Peyer's patch (tissue), 4 donors: ENCODE data around the gene ACTN4. TPM values are rescaled to one million over a fixed set of nuclear protein-coding genes. Genes with fewer than 3 reads are reported as not detected.

ENCODE experiments used
- DNase-seq, 3 donors: peaks; one replicate each; pipeline ENCODE4 v3.0.0-alpha.2; 2017 to 2019
- H3K27ac ChIP-seq, 4 donors: fragments of 200-600 bp; sonication (generic); one replicate each; pipeline ENCODE4 v1.5.1; 2016 to 2019
- H3K27me3 ChIP-seq, 2 donors: fragments of 200-600 bp; sonication (generic); one replicate each; pipeline ENCODE4 v1.5.1; 2019
- H3K36me3 ChIP-seq, 3 donors: fragments of 200-600 bp; sonication (generic); one replicate each; pipeline ENCODE4 v1.5.1; 2016 to 2019
- H3K4me1 ChIP-seq, 4 donors: fragments of 200-600 bp; sonication (generic); one replicate each; pipeline ENCODE4 v1.5.1; 2016 to 2019
- H3K4me3 ChIP-seq, 4 donors: fragments of 200-600 bp; sonication (generic); 1 replicate in 3 of 4; 2 replicates in 1 of 4; pipeline ENCODE4 v1.5.1; 2016 to 2019; ENCODE audit warnings: mild to moderate bottlenecking in 1 of 4
- H3K9me3 ChIP-seq, 4 donors: fragments of 200-600 bp; sonication (generic); one replicate each; pipeline ENCODE4 v1.5.1; 2016 to 2019; ENCODE audit warnings: mild to moderate bottlenecking in 1 of 4
- POLR2A ChIP-seq, 2 donors: fragments of 450-650 bp; IDR thresholded peaks; one replicate each; pipeline ENCODE4 v1.5.1; 2017; ENCODE audit warnings: antibody characterized with exemption in 2 of 2, mild to moderate bottlenecking in 2 of 2, moderate library complexity in 2 of 2
- total RNA-seq, 4 donors: library from RNA; depleted of rRNA; stranded (reverse); fragments of >200 nt; gene quantifications; one replicate each; pipeline ENCODE4 v1.1.0, GENCODE V29; 2016
- TF ChIP-seq, protein P1 (sequence below), 6 experiments: fragments of 450-650 bp in 4 of 6; fragments of 200-600 bp in 2 of 6; sonication (generic) in 1 of 6; IDR thresholded peaks; one replicate each; pipeline ENCODE4 v1.5.1; 2017 to 2019; ENCODE audit warnings: antibody characterized with exemption in 6 of 6, mild to moderate bottlenecking in 3 of 6, moderate library complexity in 1 of 6

The ACTN4 gene
- total RNA-seq, 4 donors from 2014 or later = 360 to 1,049 (median 814) TPM

DNA sequence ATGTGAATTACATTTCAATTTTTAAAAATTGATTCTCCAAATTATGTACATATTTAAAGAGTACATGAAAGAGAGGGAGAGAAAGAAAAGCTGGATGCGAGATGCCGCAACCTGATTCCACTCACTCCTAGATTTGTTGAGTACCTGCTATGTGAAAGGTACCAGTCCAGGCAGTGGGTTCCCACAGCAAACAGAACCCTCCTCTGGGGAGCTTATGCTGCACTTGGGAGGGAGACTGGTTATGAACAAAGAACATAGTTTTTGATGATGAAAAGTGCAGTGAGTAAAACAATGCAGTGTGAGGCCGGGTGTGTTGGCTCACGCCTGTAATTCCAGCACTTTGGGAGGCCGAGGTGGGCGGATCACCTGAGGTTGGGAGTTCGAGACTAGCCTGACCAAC is 43.4 kb downstream of the ACTN4 start:
- H3K9me3 ChIP-seq = no peaks in the 10 kb centered on the region
- H3K4me3 ChIP-seq = no peak overlapping the region
- DNase-seq = no peak
- peaks cover 19 to 68% (median 37%) of the 10 kb centered on the region in 4 donors for H3K4me1 ChIP-seq
- TF ChIP-seq, protein P1, sequence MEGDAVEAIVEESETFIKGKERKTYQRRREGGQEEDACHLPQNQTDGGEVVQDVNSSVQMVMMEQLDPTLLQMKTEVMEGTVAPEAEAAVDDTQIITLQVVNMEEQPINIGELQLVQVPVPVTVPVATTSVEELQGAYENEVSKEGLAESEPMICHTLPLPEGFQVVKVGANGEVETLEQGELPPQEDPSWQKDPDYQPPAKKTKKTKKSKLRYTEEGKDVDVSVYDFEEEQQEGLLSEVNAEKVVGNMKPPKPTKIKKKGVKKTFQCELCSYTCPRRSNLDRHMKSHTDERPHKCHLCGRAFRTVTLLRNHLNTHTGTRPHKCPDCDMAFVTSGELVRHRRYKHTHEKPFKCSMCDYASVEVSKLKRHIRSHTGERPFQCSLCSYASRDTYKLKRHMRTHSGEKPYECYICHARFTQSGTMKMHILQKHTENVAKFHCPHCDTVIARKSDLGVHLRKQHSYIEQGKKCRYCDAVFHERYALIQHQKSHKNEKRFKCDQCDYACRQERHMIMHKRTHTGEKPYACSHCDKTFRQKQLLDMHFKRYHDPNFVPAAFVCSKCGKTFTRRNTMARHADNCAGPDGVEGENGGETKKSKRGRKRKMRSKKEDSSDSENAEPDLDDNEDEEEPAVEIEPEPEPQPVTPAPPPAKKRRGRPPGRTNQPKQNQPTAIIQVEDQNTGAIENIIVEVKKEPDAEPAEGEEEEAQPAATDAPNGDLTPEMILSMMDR (IDR thresholded peaks at IDR 0.05) = no peak
- TF ChIP-seq POLR2A (IDR thresholded peaks at IDR 0.05) = no peak
- H3K27ac ChIP-seq = peak overlapping the region in 3 of 4 donors; percentile 14 to 96 (median 89)
- H3K36me3 ChIP-seq = peaks cover 0 to 23% (median 0%) of the 10 kb centered on the region in 3 donors
- no peaks in the 10 kb centered on the region for H3K27me3 ChIP-seq

DNA sequence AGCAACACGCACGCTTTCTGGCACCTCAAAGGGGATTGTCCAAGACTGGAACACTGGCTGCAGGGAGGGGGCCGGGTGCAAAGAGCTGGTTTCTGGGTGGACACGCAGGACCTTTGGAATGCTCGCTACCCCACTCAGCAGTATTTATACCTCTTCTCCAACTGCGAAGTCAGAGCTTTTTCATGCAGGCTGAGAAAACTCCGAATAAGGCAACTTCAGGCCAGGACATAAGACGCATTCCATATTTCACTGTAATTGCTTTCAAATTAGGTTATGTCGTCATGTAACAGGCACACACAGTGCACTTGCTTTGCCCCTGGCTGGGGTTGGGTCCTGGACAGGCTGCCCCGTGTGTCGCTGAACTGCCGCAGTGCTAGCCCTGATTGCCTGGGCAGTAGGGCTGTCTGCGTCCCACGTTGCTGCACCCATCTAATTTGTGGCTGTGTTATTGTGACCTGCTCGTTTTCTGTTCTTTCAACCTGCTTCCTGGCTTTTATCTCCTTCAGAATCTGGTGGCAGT is 44.5 kb downstream of the ACTN4 start:
- Histone ChIP-seq H3K36me3 (peaks cover 0 to 31% (median 0%) of the 10 kb centered on the region in 3 donors), H3K27me3 (no peaks in the 10 kb centered on the region), H3K9me3 (no peaks in the 10 kb centered on the region), H3K4me1 (peaks cover 13 to 68% (median 31%) of the 10 kb centered on the region in 4 donors), H3K4me3 (no peak overlapping the region), H3K27ac (peak overlapping the region; percentile 54 to 96 (median 79))
- DNase-seq = no peak
- TF ChIP-seq POLR2A (IDR thresholded peaks at IDR 0.05) = no peak
- TF ChIP-seq, protein P1 (IDR thresholded peaks at IDR 0.05) = no peak

DNA sequence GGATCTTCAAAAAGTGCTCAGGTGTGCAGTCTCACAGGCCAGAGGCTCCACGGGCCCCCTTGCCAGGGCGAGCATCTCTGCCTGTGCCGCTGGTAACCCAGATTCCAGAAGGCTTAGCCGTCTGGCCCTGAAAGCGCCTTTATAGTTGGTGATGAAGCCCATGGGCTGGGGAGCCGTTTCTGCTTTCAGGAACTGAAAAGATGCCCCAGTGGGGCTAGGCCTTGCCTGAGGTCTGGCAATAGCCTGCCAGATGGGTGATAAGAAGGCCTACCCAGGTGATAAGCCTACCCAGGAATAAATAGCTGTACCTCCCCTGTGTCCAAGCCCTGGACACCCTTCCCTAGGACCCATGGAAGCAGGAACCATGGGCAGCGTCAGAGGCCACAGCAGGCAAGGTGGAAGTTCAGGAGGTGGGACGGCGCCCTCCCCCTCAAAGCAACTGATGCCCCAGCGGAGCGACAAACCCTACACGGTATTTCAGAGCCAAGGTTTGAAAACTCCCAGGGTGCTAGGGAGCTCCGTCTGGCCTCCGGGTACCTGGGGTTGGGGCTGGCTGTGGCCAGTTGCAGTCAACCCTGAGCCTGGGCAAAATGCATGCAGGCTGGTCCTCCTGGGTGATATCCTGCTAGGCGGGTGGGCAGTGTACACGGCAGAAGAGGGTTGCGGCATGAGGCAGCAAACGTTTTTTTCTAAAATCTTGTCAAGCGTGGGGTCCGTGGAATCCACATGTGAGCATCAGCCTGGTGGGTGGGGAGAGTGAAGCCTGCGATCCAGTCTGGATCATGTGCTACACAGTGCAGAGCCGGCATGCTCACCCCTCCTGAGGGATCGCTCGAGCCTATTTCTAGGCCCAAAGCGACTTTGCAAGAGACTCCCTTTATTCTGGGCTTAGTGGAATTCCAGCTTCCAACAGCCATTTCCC is 45.3 kb downstream of the ACTN4 start:
- TF ChIP-seq POLR2A (IDR thresholded peaks at IDR 0.05) = no peak
- TF ChIP-seq, protein P1 (IDR thresholded peaks at IDR 0.05) = no peak
- Histone ChIP-seq H3K4me1 (peaks cover 17 to 72% (median 31%) of the 10 kb centered on the region in 4 donors), H3K27me3 (no peaks in the 10 kb centered on the region), H3K4me3 (no peak overlapping the region), H3K27ac (peak overlapping the region; percentile 54 to 96 (median 79)), H3K9me3 (no peaks in the 10 kb centered on the region), H3K36me3 (peaks cover 0 to 33% (median 0%) of the 10 kb centered on the region in 3 donors)
- DNase-seq = no peak

DNA sequence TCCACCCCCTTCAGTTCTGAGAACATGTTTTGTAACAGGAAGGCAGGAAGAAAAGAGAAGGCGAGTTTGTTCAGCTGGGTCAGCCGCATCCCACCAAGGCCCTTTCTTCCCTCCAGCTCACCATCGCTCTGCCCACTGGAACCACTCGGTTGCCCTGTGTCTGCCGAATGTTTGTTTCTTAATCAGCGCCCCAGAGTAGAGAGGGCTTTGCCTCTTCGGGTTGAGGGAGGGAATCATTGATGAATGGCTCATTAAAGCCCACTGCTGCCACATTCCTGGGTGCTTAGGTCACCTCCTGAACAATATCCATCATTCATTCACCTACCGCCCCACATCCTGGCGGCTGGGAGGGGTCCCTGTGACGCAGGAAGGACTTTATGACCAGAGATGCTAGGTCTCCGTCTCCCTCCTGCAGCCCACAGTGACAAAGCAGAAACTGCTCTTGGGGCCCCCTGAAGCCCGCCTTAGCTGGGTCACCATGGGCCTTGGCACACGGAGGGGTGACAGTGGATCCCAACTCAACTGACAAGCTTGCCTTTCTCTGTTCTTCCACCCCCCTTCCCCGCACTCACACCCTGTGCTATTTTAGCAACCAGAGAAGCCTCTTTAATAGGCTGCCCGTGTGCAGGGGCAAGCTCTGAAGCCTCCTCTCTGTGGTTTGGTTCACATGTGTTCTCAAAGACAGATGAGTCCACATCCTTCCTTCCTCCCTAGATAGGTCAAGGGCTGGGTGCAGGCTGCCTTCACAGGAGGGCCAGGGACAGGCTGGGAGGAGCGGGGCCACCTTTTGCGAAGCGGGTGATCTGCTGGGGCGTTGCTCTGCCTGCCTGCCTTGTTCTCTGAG is 46.2 kb downstream of the ACTN4 start:
- H3K27ac ChIP-seq = peak overlapping the region; percentile 54 to 96 (median 79)
- peak in 2 of 3 donors; percentile 53 to 75 for DNase-seq
- no peaks in the 10 kb centered on the region for H3K9me3 ChIP-seq
- H3K36me3 ChIP-seq = peaks cover 0 to 33% (median 0%) of the 10 kb centered on the region in 3 donors
- TF ChIP-seq, protein P1 (IDR thresholded peaks at IDR 0.05) = no peak
- TF ChIP-seq POLR2A (IDR thresholded peaks at IDR 0.05) = no peak
- H3K4me1 ChIP-seq = peaks cover 17 to 74% (median 33%) of the 10 kb centered on the region in 4 donors
- H3K4me3 ChIP-seq = peak overlapping the region in 1 of 4 donors; percentile 6
- H3K27me3 ChIP-seq = no peaks in the 10 kb centered on the region

DNA sequence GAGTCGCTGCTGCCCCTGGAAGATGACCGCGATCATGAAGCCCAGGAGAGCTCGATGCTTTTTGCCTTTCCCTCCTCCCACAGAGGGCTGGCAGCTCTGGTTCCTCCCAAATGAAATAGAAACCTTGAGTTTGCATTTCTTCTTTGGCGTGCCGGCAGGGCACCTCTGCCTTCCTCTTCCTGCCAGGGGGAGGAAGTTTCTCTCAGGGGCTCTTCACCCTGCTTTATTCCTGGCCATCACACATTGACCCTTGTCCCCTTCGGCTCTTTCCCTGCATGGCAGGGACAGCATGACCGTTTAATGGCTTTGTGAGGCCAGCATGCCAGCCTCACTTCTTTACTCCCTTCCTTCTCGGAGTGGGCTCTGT is 47.9 kb downstream of the ACTN4 start:
- peak in 1 of 3 donors; percentile 56 for DNase-seq
- Histone ChIP-seq H3K27ac (peak overlapping the region; percentile 54 to 96 (median 74)), H3K36me3 (peaks cover 0 to 26% (median 0%) of the 10 kb centered on the region in 3 donors), H3K27me3 (no peaks in the 10 kb centered on the region), H3K4me1 (peaks cover 17 to 90% (median 35%) of the 10 kb centered on the region in 4 donors), H3K4me3 (no peak overlapping the region), H3K9me3 (no peaks in the 10 kb centered on the region)
- TF ChIP-seq, protein P1 (IDR thresholded peaks at IDR 0.05) = no peak
- peak in 1 of 2 donors; percentile 22 for TF ChIP-seq POLR2A (IDR thresholded peaks at IDR 0.05)
